ENCODE results near the gene HIVEP3.

DNA sequence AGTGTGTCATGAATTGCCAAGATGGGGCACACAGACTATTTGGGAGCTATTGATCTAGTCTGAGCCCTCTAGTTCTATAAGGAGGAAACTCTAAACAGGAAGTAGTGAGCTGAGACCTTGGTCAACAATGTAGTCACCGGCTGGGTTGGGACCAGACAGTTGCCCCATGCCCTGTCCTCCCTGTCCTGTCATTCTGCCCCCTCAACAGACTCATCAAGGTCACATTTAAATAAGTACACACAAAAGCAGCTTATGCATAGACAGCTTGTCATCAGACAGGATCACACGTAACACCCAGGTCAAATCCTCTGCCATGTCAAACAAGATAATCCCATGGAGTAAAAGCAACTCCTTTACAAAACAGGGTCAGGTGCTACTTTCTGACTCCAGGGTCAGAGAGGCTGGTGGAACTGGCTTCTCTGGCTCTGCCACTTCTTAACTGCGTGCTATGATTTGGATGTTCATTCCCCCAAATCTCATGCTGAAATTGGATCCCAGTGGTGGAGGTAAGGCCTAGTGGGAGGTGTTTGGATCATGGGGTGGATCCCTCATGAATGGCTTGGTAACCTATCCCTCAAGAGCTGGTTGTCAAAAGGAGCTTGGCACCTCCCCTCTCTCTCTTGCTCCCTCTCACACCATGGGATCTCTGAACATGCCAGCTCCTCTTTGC, 128.9 kb downstream of the HIVEP3 start:
- TF ChIP-seq POLR2A (IDR thresholded peaks at IDR 0.05) (no peak), CTCF (IDR thresholded peaks at IDR 0.05) (no peak)

Data from heart left ventricle (tissue), 13 donors.